ENCODE results near the gene MINDY3.

Gene MINDY3

GRCh38 chr10:15783941-15784636 is 76.2 kb downstream of the MINDY3 start:
- no peak for ATAC-seq
- TF ChIP-seq PATZ1 (CRISPR knock-in tag; IDR thresholded peaks at IDR 0.05; ENCODE audit: borderline replicate concordance) (no peak), ZC3H10 (CRISPR knock-in tag; IDR thresholded peaks at IDR 0.05) (no peak), GLIS3 (CRISPR knock-in tag; IDR thresholded peaks at IDR 0.05) (no peak)

- no peak for TF ChIP-seq ZFP3 (CRISPR knock-in tag; IDR thresholded peaks at IDR 0.05)
- TF ChIP-seq BACH2 (CRISPR knock-in tag; IDR thresholded peaks at IDR 0.05; ENCODE audit: borderline replicate concordance) = no peak
- no peak for TF ChIP-seq OSR1 (CRISPR knock-in tag; IDR thresholded peaks at IDR 0.05)
- no peak for TF ChIP-seq SNAI2 (CRISPR knock-in tag; IDR thresholded peaks at IDR 0.05)
- no peak for TF ChIP-seq ZFP30 (CRISPR knock-in tag; IDR thresholded peaks at IDR 0.05)
- TF ChIP-seq GLIS3 (CRISPR knock-in tag; IDR thresholded peaks at IDR 0.05) = no peak
- no peak for TF ChIP-seq TOX (CRISPR knock-in tag; IDR thresholded peaks at IDR 0.05; ENCODE audit: borderline replicate concordance)
- TF ChIP-seq RARB (CRISPR knock-in tag; IDR thresholded peaks at IDR 0.05) = no peak
- TF ChIP-seq PATZ1 (CRISPR knock-in tag; IDR thresholded peaks at IDR 0.05; ENCODE audit: borderline replicate concordance) = no peak
- TF ChIP-seq ZNF70 (CRISPR knock-in tag; IDR thresholded peaks at IDR 0.05) = no peak
- no peak for TF ChIP-seq ZC3H10 (CRISPR knock-in tag; IDR thresholded peaks at IDR 0.05)
- no peak for ATAC-seq
Measured at GRCh38 chr10:15782851-15783250, 77.5 kb downstream of the MINDY3 start.

- no peak for TF ChIP-seq TOX (CRISPR knock-in tag; IDR thresholded peaks at IDR 0.05; ENCODE audit: borderline replicate concordance)
- TF ChIP-seq RARB (CRISPR knock-in tag; IDR thresholded peaks at IDR 0.05) = no peak
- no peak for TF ChIP-seq ARNTL (CRISPR knock-in tag; IDR thresholded peaks at IDR 0.05; ENCODE audit: borderline replicate concordance, low read depth)
- no peak for TF ChIP-seq GLIS3 (CRISPR knock-in tag; IDR thresholded peaks at IDR 0.05)
- no peak for TF ChIP-seq ZNF70 (CRISPR knock-in tag; IDR thresholded peaks at IDR 0.05)
- TF ChIP-seq ZNF565 (CRISPR knock-in tag; conservative IDR thresholded peaks at IDR 0.05; ENCODE audit: low read depth) = no peak
- no peak for TF ChIP-seq CSDC2 (CRISPR knock-in tag; IDR thresholded peaks at IDR 0.05)
- TF ChIP-seq ZNF8 (CRISPR knock-in tag; IDR thresholded peaks at IDR 0.05) = no peak
- ATAC-seq = no peak
Measured at GRCh38 chr10:15781381-15781960, 78.8 kb downstream of the MINDY3 start.

- no peak for ATAC-seq
- no peak for TF ChIP-seq ZFP3 (CRISPR knock-in tag; IDR thresholded peaks at IDR 0.05)
- TF ChIP-seq PPARA (CRISPR knock-in tag; IDR thresholded peaks at IDR 0.05; ENCODE audit: borderline replicate concordance) = no peak
- TF ChIP-seq ZNF8 (CRISPR knock-in tag; IDR thresholded peaks at IDR 0.05) = no peak
- no peak for TF ChIP-seq TOX (CRISPR knock-in tag; IDR thresholded peaks at IDR 0.05; ENCODE audit: borderline replicate concordance)
- no peak for TF ChIP-seq ZC3H10 (CRISPR knock-in tag; IDR thresholded peaks at IDR 0.05)
- no peak for TF ChIP-seq TSHZ2 (CRISPR knock-in tag; IDR thresholded peaks at IDR 0.05)
- TF ChIP-seq TCF4 (CRISPR knock-in tag; IDR thresholded peaks at IDR 0.05; ENCODE audit: borderline replicate concordance) = no peak
- no peak for TF ChIP-seq ZNF70 (CRISPR knock-in tag; IDR thresholded peaks at IDR 0.05)
- no peak for TF ChIP-seq BACH2 (CRISPR knock-in tag; IDR thresholded peaks at IDR 0.05; ENCODE audit: borderline replicate concordance)
- TF ChIP-seq OSR1 (CRISPR knock-in tag; IDR thresholded peaks at IDR 0.05) = no peak
- TF ChIP-seq CSRNP3 (CRISPR knock-in tag; IDR thresholded peaks at IDR 0.05) = no peak
- TF ChIP-seq CSDC2 (CRISPR knock-in tag; IDR thresholded peaks at IDR 0.05) = no peak
- no peak for TF ChIP-seq ESRRG (CRISPR knock-in tag; IDR thresholded peaks at IDR 0.05)
- no peak for TF ChIP-seq GLIS3 (CRISPR knock-in tag; IDR thresholded peaks at IDR 0.05)
- TF ChIP-seq CREB5 (CRISPR knock-in tag; IDR thresholded peaks at IDR 0.05; ENCODE audit: low read depth) = no peak
- no peak for TF ChIP-seq RARB (CRISPR knock-in tag; IDR thresholded peaks at IDR 0.05)
- TF ChIP-seq PATZ1 (CRISPR knock-in tag; IDR thresholded peaks at IDR 0.05; ENCODE audit: borderline replicate concordance) = no peak
Measured at GRCh38 chr10:15780353-15781135, 79.8 kb downstream of the MINDY3 start.

Measured in SK-N-SH treated with all-trans-retinoic acid at 6 μM for 48 hours (cell line).